MM.1S (cell line): ENCODE measurements around the gene UBE2D4.

Experiments
- CTCF ChIP-seq: fragments of 300-600 bp; sonication (generic); IDR thresholded peaks from 2 replicates; pipeline ENCODE4 v1.5.1; 2016; ENCODE audit warnings: antibody characterized with exemption, low read length, mixed read lengths
- EZH2 ChIP-seq: fragments of 300-600 bp; sonication (generic); optimal IDR thresholded peaks from 2 replicates; pipeline ENCODE3; 2017; ENCODE audit warnings: low read depth, mild to moderate bottlenecking, antibody characterized with exemption, low read length, mixed read lengths
- EZH2phosphoT487 ChIP-seq: fragments of 300-600 bp; sonication (generic); IDR thresholded peaks from 2 replicates; pipeline ENCODE4 v1.6.1; 2018; ENCODE audit warnings: antibody characterized with exemption, low read length

DNA sequence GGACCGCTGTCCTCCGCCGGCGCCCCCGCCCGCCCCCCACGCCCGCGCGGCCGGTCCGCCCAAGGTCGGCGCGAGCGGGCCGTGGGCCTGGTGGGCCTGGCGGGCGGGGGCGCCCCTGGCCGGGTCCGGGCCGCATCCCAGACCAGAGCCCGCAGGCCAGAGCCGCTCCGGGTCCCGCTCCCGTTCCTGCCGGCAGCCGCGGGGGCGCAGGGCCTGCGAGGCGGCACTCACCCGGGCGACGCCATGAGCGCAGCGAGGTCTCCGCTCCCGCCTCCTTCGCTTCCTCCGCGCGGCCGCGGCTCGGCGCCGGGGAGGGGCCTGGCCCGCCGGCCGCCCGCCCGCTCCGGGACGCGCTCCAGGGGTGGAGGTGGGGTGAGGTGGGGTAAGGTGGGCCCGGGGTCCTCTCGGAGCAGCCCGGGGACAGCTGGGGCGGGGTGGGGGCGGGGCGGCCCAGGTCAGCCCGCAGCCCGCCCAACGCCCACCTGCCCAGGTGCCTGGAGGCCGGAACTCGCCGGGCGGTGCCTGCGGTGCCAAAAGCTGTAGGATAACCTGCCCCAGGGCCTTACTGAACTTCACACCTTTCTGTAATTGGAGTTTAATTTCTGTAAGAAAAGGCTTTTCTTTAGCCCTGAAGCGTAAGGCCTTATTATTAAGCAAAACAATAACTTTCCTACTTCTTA, 19.8 kb upstream of the UBE2D4 start, which contains the start of gene URGCP:
- no peak for TF ChIP-seq CTCF
- no peak for TF ChIP-seq EZH2
- no peak for TF ChIP-seq EZH2phosphoT487
